HAP-1 (cell line): ENCODE measurements around the gene KIF3B.
"Not testable (repeated sequence)": the region's sequence is repeated elsewhere in the genome, so short reads cannot be mapped to it uniquely, and the experiment has no call there.

Experiments
- DNase-seq, 2 experiments: peaks; one replicate each; pipeline ENCODE4 v3.0.0-alpha.2; 2016 to 2020; ENCODE audit warnings: low spot score in 2 of 2
- H3K27me3 ChIP-seq: fragments of 250-450 bp; sonication (Bioruptor Pico); 2 replicates; pipeline ENCODE4 v1.5.1; 2020; ENCODE audit warnings: low read depth, mild to moderate bottlenecking, moderate library complexity
- H3K36me3 ChIP-seq: fragments of 250-450 bp; sonication (Bioruptor Pico); replicated peaks from 2 replicates; pipeline ENCODE4 v1.5.1; 2020; ENCODE audit warnings: mild to moderate bottlenecking
- H3K4me1 ChIP-seq: fragments of 250-450 bp; sonication (Bioruptor Pico); 2 replicates; pipeline ENCODE4 v1.5.1; 2020; ENCODE audit warnings: mild to moderate bottlenecking
- H3K4me3 ChIP-seq: fragments of 250-450 bp; sonication (Bioruptor Pico); 2 replicates; pipeline ENCODE4 v1.5.1; 2020; ENCODE audit warnings: mild to moderate bottlenecking, moderate library complexity
- H3K9me3 ChIP-seq: fragments of 250-450 bp; sonication (Bioruptor Pico); 2 replicates; pipeline ENCODE4 v1.5.1; 2020; ENCODE audit warnings: mild to moderate bottlenecking, moderate library complexity
- in situ Hi-C: fragments of 300-500 bp; cut with MboI; formaldehyde crosslinking; loops from 3 replicates; pipeline ENCODE4 v1.14.3; 2020; ENCODE audit warnings: low sequenced_read_pairs, inconsistent platforms, mixed read lengths

The KIF3B gene

DNA sequence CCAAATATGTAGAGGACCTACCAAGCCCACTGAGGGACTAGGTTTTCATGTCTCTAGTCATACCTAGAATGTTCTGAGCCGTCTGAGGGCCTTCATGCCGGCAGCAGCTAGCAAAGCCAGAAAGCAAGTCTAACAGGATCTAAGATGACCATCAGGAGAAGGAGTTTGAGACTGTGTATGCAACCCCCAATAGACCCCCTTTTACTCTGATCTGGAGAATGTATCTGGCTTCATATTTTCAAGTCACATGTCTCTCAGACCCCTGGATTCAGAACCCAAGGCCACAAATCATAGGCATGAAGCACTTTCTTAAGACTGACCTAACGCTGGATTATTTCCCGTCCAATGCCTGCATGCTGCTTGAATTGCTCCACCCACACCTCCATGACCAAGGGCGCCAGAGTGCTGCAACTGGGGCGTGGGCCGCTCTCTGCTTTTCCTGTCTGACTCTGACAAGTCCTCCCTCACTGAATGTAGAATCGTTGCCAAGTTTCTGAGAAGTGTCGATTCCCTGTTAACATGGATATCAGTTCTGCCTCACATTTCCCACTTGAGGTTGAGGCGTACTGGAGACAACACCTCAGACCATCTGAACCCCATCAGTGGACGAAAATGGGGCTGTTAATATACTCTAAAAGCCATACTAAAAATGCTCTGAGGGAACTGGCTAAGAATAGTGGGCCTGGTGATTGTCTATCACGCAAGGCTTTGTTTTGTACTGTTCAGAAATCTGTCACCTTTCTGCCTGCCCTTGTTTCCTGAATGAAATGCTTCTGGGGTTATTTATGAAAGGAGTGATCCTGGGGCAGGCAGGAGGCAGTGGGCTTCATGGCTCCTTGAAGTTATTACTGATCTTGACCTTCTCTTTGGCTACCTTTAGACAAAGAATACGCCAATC is 56.8 kb downstream of the KIF3B start:
- no peaks in the 10 kb centered on the region for H3K4me1 ChIP-seq
- in situ Hi-C loops = no loop called here
- peaks cover 17% of the 10 kb centered on the region; the same call in 1 of the 2 replicates for H3K36me3 ChIP-seq
- no peak overlapping the region for H3K4me3 ChIP-seq
- no peaks in the 10 kb centered on the region for H3K9me3 ChIP-seq
- DNase-seq = no peak
- H3K27me3 ChIP-seq = no peaks in the 10 kb centered on the region

GRCh38 chr20:32336918-32337347 is 59.5 kb downstream of the KIF3B start:
- peak in 1 of 2 experiments; percentile 45 for DNase-seq
- in situ Hi-C loops = no loop called here
- H3K27me3 ChIP-seq = no peaks in the 10 kb centered on the region
- no peak overlapping the region for H3K4me3 ChIP-seq
- H3K36me3 ChIP-seq = peaks cover 4% of the 10 kb centered on the region; the same call in 1 of the 2 replicates
- H3K4me1 ChIP-seq = no peaks in the 10 kb centered on the region
- no peaks in the 10 kb centered on the region for H3K9me3 ChIP-seq

DNA sequence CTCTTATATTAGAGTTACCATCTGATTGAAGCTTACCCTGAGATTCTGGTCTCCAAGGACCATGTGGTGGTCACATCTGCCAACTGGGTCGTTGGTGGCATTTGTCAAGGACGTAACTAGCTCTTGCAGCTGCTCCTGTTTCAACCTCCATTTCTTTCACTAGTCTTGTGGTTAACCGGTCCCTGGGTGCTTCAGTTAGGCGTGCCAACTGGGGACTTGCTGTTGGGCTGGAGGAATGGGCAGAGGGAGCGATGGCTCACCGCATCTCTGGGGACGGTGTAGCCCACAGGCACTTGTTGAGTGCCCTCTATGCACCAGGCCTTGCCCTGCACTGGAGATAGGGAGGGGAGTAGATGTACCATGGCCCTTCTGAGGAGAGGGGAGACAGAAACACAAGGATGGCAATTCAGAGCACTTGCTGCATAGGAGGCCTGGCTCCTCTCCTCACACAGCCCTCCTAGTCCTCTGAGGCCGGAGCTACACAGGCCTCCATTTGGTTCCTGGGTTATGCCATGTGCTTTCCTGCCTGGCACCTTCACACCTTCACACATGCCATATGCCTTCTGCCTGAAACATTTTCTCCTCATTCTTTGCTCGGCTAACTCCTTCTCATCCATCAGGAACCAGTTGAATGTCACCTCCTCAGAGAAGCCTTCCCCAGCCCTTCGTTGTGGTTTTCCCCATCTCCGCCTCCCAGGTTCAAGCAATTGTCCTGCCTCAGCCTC is 60.6 kb downstream of the KIF3B start:
- H3K27me3 ChIP-seq = no peaks in the 10 kb centered on the region
- H3K36me3 ChIP-seq = no peaks in the 10 kb centered on the region
- H3K4me3 ChIP-seq = no peak overlapping the region
- in situ Hi-C loops = no loop called here
- H3K9me3 ChIP-seq = no peaks in the 10 kb centered on the region
- H3K4me1 ChIP-seq = no peaks in the 10 kb centered on the region
- no peak for DNase-seq

DNA sequence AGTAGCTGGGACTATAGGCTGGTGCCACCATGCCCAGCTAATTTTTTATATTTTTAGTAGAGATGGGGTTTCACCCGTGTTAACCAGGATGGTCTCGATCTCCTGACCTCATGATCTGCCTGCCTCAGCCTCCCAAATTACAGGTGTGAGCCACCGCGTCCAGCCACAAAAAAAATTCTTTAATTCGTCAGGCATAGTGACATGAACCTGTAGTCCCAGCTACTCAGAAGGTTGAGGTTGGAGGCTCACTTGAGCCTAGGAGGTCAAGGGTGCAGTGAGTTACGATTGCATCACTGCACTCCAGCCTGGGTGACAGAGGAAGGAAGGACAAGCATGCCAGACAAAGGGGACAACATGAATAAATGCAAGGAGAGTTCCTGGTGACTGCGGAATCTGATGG is 61.2 kb downstream of the KIF3B start:
- H3K27me3 ChIP-seq = no peaks in the 10 kb centered on the region
- no peaks in the 10 kb centered on the region for H3K36me3 ChIP-seq
- H3K4me1 ChIP-seq = no peaks in the 10 kb centered on the region
- in situ Hi-C loops = no loop called here
- DNase-seq = no peak
- no peak overlapping the region for H3K4me3 ChIP-seq
- no peaks in the 10 kb centered on the region for H3K9me3 ChIP-seq

DNA sequence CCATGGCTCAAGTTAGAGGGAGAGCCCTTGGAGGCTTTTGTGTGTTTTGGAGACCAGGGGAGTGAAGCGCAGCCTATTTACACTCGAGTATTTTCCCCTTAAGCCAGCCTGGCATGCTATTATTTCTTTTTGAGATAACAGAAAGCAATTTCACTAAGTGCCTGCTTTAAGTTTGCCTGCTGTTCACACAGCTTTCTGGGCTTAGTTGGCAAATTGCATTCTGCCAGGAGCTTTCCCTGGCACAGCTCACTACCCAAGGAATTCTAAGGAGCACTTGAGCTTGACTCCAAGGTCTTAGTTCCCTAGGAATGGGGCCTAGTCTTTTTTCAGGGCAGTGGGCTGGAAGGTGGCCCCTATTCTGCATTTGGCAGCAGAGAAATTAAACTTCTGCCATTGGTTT is 61.7 kb downstream of the KIF3B start:
- Histone ChIP-seq H3K36me3 (no peaks in the 10 kb centered on the region), H3K27me3 (no peaks in the 10 kb centered on the region), H3K9me3 (no peaks in the 10 kb centered on the region), H3K4me3 (no peak overlapping the region), H3K4me1 (no peaks in the 10 kb centered on the region)
- in situ Hi-C loops = no loop called here
- no peak for DNase-seq

DNA sequence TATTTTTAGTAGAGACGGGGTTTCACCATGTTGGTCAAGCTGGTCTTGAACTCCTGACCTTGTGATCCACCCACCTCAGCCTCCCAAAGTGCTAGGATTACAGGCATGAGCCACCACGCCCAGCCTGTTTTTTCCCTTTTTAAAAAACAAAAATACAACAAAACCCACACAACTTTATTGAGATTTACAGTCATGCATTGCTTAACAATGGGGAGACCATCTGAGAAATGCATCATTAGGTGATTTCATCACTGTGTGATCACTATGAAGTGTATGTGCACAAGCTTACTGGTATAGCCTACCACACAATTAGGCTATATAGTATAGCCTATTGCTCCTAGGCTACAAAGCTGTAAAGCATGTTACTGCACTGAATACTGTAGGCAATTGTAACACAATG is 63.6 kb downstream of the KIF3B start:
- DNase-seq, H3K36me3 ChIP-seq, H3K4me1 ChIP-seq, H3K27me3 ChIP-seq, H3K4me3 ChIP-seq, in situ Hi-C loops, H3K9me3 ChIP-seq: not testable (repeated sequence)

DNA sequence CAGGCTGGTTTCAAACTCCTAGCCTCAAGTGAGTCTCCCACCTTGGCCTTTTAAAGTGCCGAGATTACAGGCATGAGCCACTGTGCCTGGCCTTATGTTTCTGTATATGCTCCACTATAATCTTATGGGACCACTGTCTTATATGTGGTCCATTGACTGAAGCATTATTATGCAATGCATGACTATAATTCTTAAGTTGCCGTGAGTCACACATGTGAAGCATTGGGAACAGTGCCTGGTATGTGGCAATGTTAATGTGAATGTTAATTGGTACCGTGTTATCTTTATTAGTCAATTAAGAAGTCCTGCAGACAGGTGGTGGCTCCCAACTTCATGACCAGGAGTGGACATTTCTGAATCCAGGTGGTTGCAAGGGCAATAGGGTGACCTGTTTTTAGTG is 66.0 kb downstream of the KIF3B start:
- Histone ChIP-seq H3K27me3 (no peaks in the 10 kb centered on the region), H3K4me3 (no peak overlapping the region), H3K36me3 (no peaks in the 10 kb centered on the region), H3K4me1 (no peaks in the 10 kb centered on the region), H3K9me3 (no peaks in the 10 kb centered on the region)
- in situ Hi-C loops = no loop called here
- DNase-seq = no peak

- in situ Hi-C loops = no loop called here
- H3K4me1 ChIP-seq = no peaks in the 10 kb centered on the region
- DNase-seq = peak in 1 of 2 experiments; percentile 15
These were observed 67.5 kb downstream of the KIF3B start for GRCh38 chr20:32344835-32345506.

DNA sequence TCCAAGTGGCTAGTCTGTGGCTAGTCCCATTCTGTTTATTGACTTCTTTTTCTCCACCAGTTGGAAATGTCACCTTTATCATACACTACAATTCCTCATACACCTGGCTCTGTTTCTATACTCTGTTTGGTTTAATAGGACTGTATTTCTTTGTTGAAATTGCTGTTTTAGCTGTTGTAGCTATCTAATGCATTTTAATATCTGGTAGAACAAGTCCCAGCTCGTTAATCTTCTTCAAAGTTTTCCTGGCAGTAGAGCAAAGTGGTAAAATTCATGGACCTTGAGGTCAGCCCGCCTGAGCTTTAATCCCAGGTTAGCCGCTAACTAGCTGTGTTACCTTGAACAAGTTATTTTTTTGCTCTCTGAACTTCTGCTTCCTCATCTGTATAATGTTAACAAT is 70.8 kb downstream of the KIF3B start:
- DNase-seq = no peak
- Histone ChIP-seq H3K27me3 (no peaks in the 10 kb centered on the region), H3K36me3 (no peaks in the 10 kb centered on the region), H3K9me3 (no peaks in the 10 kb centered on the region), H3K4me1 (no peaks in the 10 kb centered on the region), H3K4me3 (no peak overlapping the region)
- in situ Hi-C loops = no loop called here

More at GRCh38 chr20:32344835-32345506, 67.5 kb downstream of the KIF3B start:
- Histone ChIP-seq H3K4me3 (no peak overlapping the region), H3K9me3 (no peaks in the 10 kb centered on the region), H3K27me3 (no peaks in the 10 kb centered on the region), H3K36me3 (no peaks in the 10 kb centered on the region)

- Histone ChIP-seq H3K36me3 (no peaks in the 10 kb centered on the region), H3K4me3 (no peak overlapping the region), H3K4me1 (no peaks in the 10 kb centered on the region; the same call in 1 of the 2 replicates), H3K9me3 (no peaks in the 10 kb centered on the region), H3K27me3 (no peaks in the 10 kb centered on the region)
- no peak for DNase-seq
- in situ Hi-C loops = no loop called here
These were observed 73.0 kb downstream of the KIF3B start for GRCh38 chr20:32350421-32350820.

DNA sequence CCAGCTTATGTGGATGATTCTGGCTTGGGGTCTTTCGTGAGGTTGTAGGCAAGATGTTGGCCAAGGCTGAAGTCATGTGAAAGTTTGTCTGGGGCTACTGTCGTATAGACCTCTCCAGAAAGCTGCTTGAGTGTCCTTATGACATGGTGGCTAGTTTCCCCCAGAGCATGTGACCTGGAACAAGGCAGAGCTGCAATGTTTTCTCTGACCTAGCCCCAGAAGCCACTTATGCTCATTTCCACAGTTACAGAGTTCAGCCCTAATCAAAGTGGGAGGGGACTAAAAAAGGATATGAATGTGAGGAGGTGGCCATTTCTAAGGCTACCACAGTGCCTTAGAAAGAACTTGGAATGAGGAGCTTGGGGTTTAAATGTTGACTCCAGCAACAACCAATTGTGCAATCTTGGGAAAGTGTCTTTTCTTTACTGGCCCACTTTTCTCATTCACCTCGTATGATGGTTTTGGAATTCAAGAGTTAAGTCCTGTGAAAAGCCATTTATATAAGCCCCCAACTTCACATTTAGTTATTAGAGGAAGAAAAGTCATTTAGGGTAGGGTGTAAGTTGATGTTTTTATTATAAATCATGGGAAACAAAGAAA is 74.8 kb downstream of the KIF3B start:
- in situ Hi-C loops = no loop called here
- Histone ChIP-seq H3K4me3 (no peak overlapping the region), H3K36me3 (no peaks in the 10 kb centered on the region), H3K9me3 (no peaks in the 10 kb centered on the region), H3K4me1 (peaks cover 8% of the 10 kb centered on the region), H3K27me3 (no peaks in the 10 kb centered on the region)
- no peak for DNase-seq

- Histone ChIP-seq H3K36me3 (no peaks in the 10 kb centered on the region), H3K4me1 (peaks cover 10% of the 10 kb centered on the region), H3K4me3 (no peak overlapping the region), H3K27me3 (no peaks in the 10 kb centered on the region), H3K9me3 (no peaks in the 10 kb centered on the region)
- in situ Hi-C loops = no loop called here
- no peak for DNase-seq
These were observed 76.5 kb downstream of the KIF3B start for GRCh38 chr20:32353848-32354496.
